HEK293 (cell line): ENCODE results near the gene PCID2.

Experiments
- ATF2 ChIP-seq: fragments of 450-650 bp; formaldehyde crosslinking; IDR thresholded peaks from 2 replicates; pipeline ENCODE4 v1.5.1; 2016; ENCODE audit warnings: missing biosample characterization, missing genetic modification characterization, low read depth
- IKZF3 ChIP-seq: fragments of 450-650 bp; IDR thresholded peaks from 2 replicates; pipeline ENCODE4 v1.5.0; 2018; ENCODE audit warnings: missing biosample characterization, mild to moderate bottlenecking, missing genetic modification characterization, moderate library complexity
- KLF1 ChIP-seq: fragments of 450-650 bp; formaldehyde crosslinking; IDR thresholded peaks from 2 replicates; pipeline ENCODE4 v1.5.1; 2016; ENCODE audit warnings: missing biosample characterization, missing genetic modification characterization
- PRDM1 ChIP-seq: fragments of 450-650 bp; formaldehyde crosslinking; IDR thresholded peaks from 2 replicates; pipeline ENCODE4; 2016; ENCODE audit warnings: missing biosample characterization, missing genetic modification characterization
- PRDM6 ChIP-seq: fragments of 450-650 bp; formaldehyde crosslinking; IDR thresholded peaks from 2 replicates; pipeline ENCODE4 v1.5.1; 2017; ENCODE audit warnings: missing biosample characterization, missing genetic modification characterization
- REST ChIP-seq: fragments of 450-650 bp; formaldehyde crosslinking; IDR thresholded peaks from 2 replicates; pipeline ENCODE4 v1.5.1; 2016; ENCODE audit warnings: missing biosample characterization, missing genetic modification characterization
- SCRT2 ChIP-seq: fragments of 450-650 bp; formaldehyde crosslinking; IDR thresholded peaks from 2 replicates; pipeline ENCODE4 v1.5.1; 2016; ENCODE audit warnings: missing biosample characterization, missing genetic modification characterization
- SETDB1 ChIP-seq: IDR thresholded peaks from one replicate; pipeline ENCODE4 v1.6.1; 2017; ENCODE audit warnings: mild to moderate bottlenecking, low read length, moderate library complexity, mixed read lengths; ENCODE audit not compliant: insufficient read length
- SP2 ChIP-seq: fragments of 450-650 bp; formaldehyde crosslinking; IDR thresholded peaks from 2 replicates; pipeline ENCODE4 v1.5.1; 2016; ENCODE audit warnings: missing biosample characterization, missing genetic modification characterization
- WT1 ChIP-seq: fragments of 450-650 bp; formaldehyde crosslinking; IDR thresholded peaks from 2 replicates; pipeline ENCODE4 v1.5.1; 2016; ENCODE audit warnings: missing biosample characterization, missing genetic modification characterization
- ZBTB10 ChIP-seq: fragments of 450-650 bp; formaldehyde crosslinking; IDR thresholded peaks from 2 replicates; pipeline ENCODE4 v1.5.1; 2016; ENCODE audit warnings: missing biosample characterization, missing genetic modification characterization
- ZBTB8A ChIP-seq: fragments of 450-650 bp; formaldehyde crosslinking; IDR thresholded peaks from 2 replicates; pipeline ENCODE4 v1.5.1; 2016; ENCODE audit warnings: missing biosample characterization, missing genetic modification characterization
- ZFP69B ChIP-seq: fragments of 450-650 bp; formaldehyde crosslinking; IDR thresholded peaks from 2 replicates; pipeline ENCODE4 v1.5.1; 2016; ENCODE audit warnings: missing biosample characterization, missing genetic modification characterization
- ZNF184 ChIP-seq: fragments of 450-650 bp; IDR thresholded peaks from 2 replicates; pipeline ENCODE4 v1.5.1; 2018; ENCODE audit warnings: missing biosample characterization, mild to moderate bottlenecking, missing genetic modification characterization
- ZNF2 ChIP-seq: fragments of 450-650 bp; formaldehyde crosslinking; IDR thresholded peaks from 2 replicates; pipeline ENCODE4 v1.5.1; 2016; ENCODE audit warnings: missing biosample characterization, missing genetic modification characterization
- ZNF23 ChIP-seq: fragments of 450-650 bp; formaldehyde crosslinking; IDR thresholded peaks from 2 replicates; pipeline ENCODE4 v1.5.1; 2016; ENCODE audit warnings: missing biosample characterization, missing genetic modification characterization, borderline replicate concordance
- ZNF266 ChIP-seq: fragments of 450-650 bp; formaldehyde crosslinking; IDR thresholded peaks from 2 replicates; pipeline ENCODE4 v1.5.1; 2016; ENCODE audit warnings: missing biosample characterization, missing genetic modification characterization, low read depth
- ZNF350 ChIP-seq: fragments of 450-650 bp; formaldehyde crosslinking; IDR thresholded peaks from 2 replicates; pipeline ENCODE4 v1.5.0; 2017; ENCODE audit warnings: missing biosample characterization, mild to moderate bottlenecking, missing genetic modification characterization
- ZNF394 ChIP-seq: fragments of 450-650 bp; formaldehyde crosslinking; IDR thresholded peaks from 2 replicates; pipeline ENCODE4 v1.5.1; 2016; ENCODE audit warnings: missing biosample characterization, missing genetic modification characterization, mild to moderate bottlenecking, moderate library complexity, borderline replicate concordance
- ZNF423 ChIP-seq: fragments of 450-650 bp; formaldehyde crosslinking; IDR thresholded peaks from 2 replicates; pipeline ENCODE4 v1.5.1; 2016; ENCODE audit warnings: missing biosample characterization, missing genetic modification characterization
- ZNF48 ChIP-seq: fragments of 450-650 bp; formaldehyde crosslinking; IDR thresholded peaks from 2 replicates; pipeline ENCODE4 v1.5.1; 2016; ENCODE audit warnings: missing biosample characterization, missing genetic modification characterization
- ZNF521 ChIP-seq: fragments of 450-650 bp; formaldehyde crosslinking; IDR thresholded peaks from 2 replicates; pipeline ENCODE4 v1.5.1; 2017; ENCODE audit warnings: missing biosample characterization, mild to moderate bottlenecking, missing genetic modification characterization
- ZNF530 ChIP-seq: fragments of 450-650 bp; formaldehyde crosslinking; IDR thresholded peaks from 2 replicates; pipeline ENCODE4 v1.5.1; 2016; ENCODE audit warnings: low read depth, missing biosample characterization, missing genetic modification characterization
- ZNF561 ChIP-seq: fragments of 450-650 bp; IDR thresholded peaks from 2 replicates; pipeline ENCODE4 v1.5.1; 2018; ENCODE audit warnings: missing biosample characterization, missing genetic modification characterization, borderline replicate concordance
- ZNF596 ChIP-seq: fragments of 450-650 bp; IDR thresholded peaks from 2 replicates; pipeline ENCODE4 v1.5.0; 2018; ENCODE audit warnings: missing biosample characterization, mild to moderate bottlenecking, missing genetic modification characterization, moderate library complexity
- ZNF658 ChIP-seq: fragments of 450-650 bp; formaldehyde crosslinking; IDR thresholded peaks from 2 replicates; pipeline ENCODE4; 2016; ENCODE audit warnings: missing biosample characterization, missing genetic modification characterization
- ZNF677 ChIP-seq: fragments of 450-650 bp; IDR thresholded peaks from 2 replicates; pipeline ENCODE4 v1.5.0; 2018; ENCODE audit warnings: missing biosample characterization, mild to moderate bottlenecking, missing genetic modification characterization, moderate library complexity
- ZNF830 ChIP-seq: fragments of 450-650 bp; IDR thresholded peaks from 2 replicates; pipeline ENCODE4 v1.5.0; 2018; ENCODE audit warnings: missing biosample characterization, missing genetic modification characterization, low read depth, mild to moderate bottlenecking, moderate library complexity
- ZSCAN30 ChIP-seq: fragments of 450-650 bp; IDR thresholded peaks from 2 replicates; pipeline ENCODE4 v1.5.1; 2018; ENCODE audit warnings: missing biosample characterization, mild to moderate bottlenecking, missing genetic modification characterization, moderate library complexity
- TF ChIP-seq, protein P1 (sequence below): fragments of 450-650 bp; formaldehyde crosslinking; IDR thresholded peaks from 2 replicates; pipeline ENCODE4 v1.5.1; 2017; ENCODE audit warnings: missing biosample characterization, mild to moderate bottlenecking, missing genetic modification characterization, moderate library complexity

PCID2 gene

GRCh38 chr13:113216254-113217048 lies 8.0 kb upstream of the PCID2 start (continued):
- TF ChIP-seq KLF1 (no peak), REST (tag by site-specific recombination) (no peak), ZNF677 (no peak), ZNF394 (tag by site-specific recombination) (peak; percentile 63; the same call in 1 of the 2 replicates), ZNF2 (tag by site-specific recombination) (no peak), ZFP69B (tag by site-specific recombination) (no peak), ATF2 (tag by site-specific recombination) (no peak), ZNF658 (tag by site-specific recombination) (no peak), SETDB1 (no peak), ZNF23 (tag by site-specific recombination) (no peak), ZNF266 (tag by site-specific recombination) (no peak), ZNF350 (tag by site-specific recombination) (no peak), ZNF423 (tag by site-specific recombination) (no peak), ZNF48 (tag by site-specific recombination) (no peak), WT1 (tag by site-specific recombination) (no peak), ZBTB10 (tag by site-specific recombination) (no peak), PRDM6 (tag by site-specific recombination) (peak; percentile 90), ZSCAN30 (tag by site-specific recombination) (0 out of 2 replicates have a peak, but pooled peaks have one; percentile 15), IKZF3 (tag by site-specific recombination) (0 out of 2 replicates have a peak, but pooled peaks have one; percentile 24), ZNF530 (no peak), PRDM1 (tag by site-specific recombination) (no peak), SP2 (tag by site-specific recombination) (no peak), ZNF561 (tag by site-specific recombination) (no peak), SCRT2 (tag by site-specific recombination) (peak; percentile 87), ZNF830 (tag by site-specific recombination) (no peak), ZNF521 (tag by site-specific recombination) (no peak), ZBTB8A (tag by site-specific recombination) (peak; percentile 76), ZNF596 (tag by site-specific recombination) (no peak), ZNF184 (tag by site-specific recombination) (0 out of 2 replicates have a peak, but pooled peaks have one; percentile 42)
- TF ChIP-seq, protein P1, sequence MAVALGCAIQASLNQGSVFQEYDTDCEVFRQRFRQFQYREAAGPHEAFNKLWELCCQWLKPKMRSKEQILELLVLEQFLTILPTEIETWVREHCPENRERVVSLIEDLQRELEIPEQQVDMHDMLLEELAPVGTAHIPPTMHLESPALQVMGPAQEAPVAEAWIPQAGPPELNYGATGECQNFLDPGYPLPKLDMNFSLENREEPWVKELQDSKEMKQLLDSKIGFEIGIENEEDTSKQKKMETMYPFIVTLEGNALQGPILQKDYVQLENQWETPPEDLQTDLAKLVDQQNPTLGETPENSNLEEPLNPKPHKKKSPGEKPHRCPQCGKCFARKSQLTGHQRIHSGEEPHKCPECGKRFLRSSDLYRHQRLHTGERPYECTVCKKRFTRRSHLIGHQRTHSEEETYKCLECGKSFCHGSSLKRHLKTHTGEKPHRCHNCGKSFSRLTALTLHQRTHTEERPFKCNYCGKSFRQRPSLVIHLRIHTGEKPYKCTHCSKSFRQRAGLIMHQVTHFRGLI (tag by site-specific recombination): no peak
